Measurements from ENCODE around the gene B3GALT6.

DNA sequence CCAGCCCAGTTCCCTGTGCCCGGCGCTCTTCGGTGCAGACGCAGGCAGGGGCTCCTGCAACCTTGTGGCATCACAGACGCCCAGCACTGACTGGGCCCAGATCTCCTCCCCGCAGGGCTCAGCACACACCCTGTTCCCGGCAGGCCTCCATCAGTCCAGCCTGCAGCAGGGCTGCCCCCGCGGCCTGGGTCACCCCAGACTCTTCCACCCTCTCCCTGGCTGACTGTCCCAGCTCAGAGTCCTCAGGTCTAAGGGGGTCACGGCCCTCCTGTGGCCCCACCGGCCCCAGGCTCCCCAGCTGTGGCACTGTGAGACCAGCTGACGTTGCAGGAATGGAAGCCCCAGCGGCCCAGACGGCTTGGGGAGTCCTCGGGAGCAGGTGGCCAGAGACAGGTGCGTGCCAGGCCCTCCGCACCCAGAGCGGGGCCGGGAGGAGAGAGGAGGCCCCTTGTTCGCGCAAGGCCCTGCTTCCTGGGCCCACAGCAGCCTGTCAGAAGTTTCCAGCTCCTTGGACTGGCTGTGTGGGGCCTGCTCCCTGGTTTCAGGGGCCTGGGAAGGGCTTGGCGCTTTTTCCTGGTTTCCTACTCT is 4.2 kb downstream of the B3GALT6 start:
- TF ChIP-seq POLR2AphosphoS5 (IDR thresholded peaks at IDR 0.05) (no peak), POLR2A (IDR thresholded peaks at IDR 0.05) (no peak), EP300 (IDR thresholded peaks at IDR 0.05) (no peak)

Measured in gastroesophageal sphincter (tissue), 2 donors.